Thyroid gland (tissue), 4 donors: ENCODE results near the gene RAD18. TPM values are rescaled to one million over a fixed set of nuclear protein-coding genes. Genes with fewer than 3 reads are reported as not detected.

Experiments used
- DNase-seq, 2 donors: peaks; one replicate each; pipeline ENCODE4 v3.0.0-alpha.2; 2019
- H3K27ac ChIP-seq, 3 donors: fragments of 200-600 bp; sonication (generic); 1 replicate in 2 of 3; 2 replicates in 1 of 3; pipeline ENCODE4 v1.5.1; 2016 to 2019; ENCODE audit warnings: mild to moderate bottlenecking in 1 of 3, moderate library complexity in 1 of 3
- H3K27me3 ChIP-seq: fragments of 200-600 bp; sonication (generic); one replicate; pipeline ENCODE4 v1.5.1; 2019
- H3K36me3 ChIP-seq, 2 donors: fragments of 200-600 bp; sonication (generic); one replicate each; pipeline ENCODE4 v1.5.1; 2016 to 2019
- H3K4me1 ChIP-seq, 2 donors: fragments of 200-600 bp; sonication (generic); one replicate each; pipeline ENCODE4 v1.5.1; 2017 to 2019
- H3K4me3 ChIP-seq, 3 donors: fragments of 200-600 bp; sonication (generic); replicated peaks in 1 of 3; 1 replicate in 2 of 3; 2 replicates in 1 of 3; pipeline ENCODE4 v1.5.1; 2016; ENCODE audit warnings: mild to moderate bottlenecking in 1 of 3
- H3K9me3 ChIP-seq: fragments of 200-600 bp; sonication (generic); one replicate; pipeline ENCODE4 v1.5.1; 2017
- CTCF ChIP-seq, 6 experiments: fragments of 200-600 bp in 3 of 6; fragments of 450-650 bp in 3 of 6; sonication (generic) in 3 of 6; IDR thresholded peaks; one replicate each; pipeline ENCODE4 v1.5.1; 2016 to 2019; ENCODE audit warnings: antibody characterized with exemption in 6 of 6, mild to moderate bottlenecking in 2 of 6, inconsistent platforms in 1 of 6, moderate library complexity in 1 of 6
- POLR2A ChIP-seq, 2 donors: fragments of 450-650 bp; IDR thresholded peaks; one replicate each; pipeline ENCODE4 v1.6.1; 2017; ENCODE audit warnings: antibody characterized with exemption in 2 of 2, mild to moderate bottlenecking in 2 of 2, moderate library complexity in 1 of 2
- WGBS, 2 donors: methylation state at CpG; one replicate each; pipeline ENCODE4 v1.1.5; 2017; 5-methylcytosine and 5-hydroxymethylcytosine counted together
- intact Hi-C: fragments of 100-400 bp; cut with DNase I; formaldehyde crosslinking; loops from one replicate; pipeline ENCODE4 v1.15.1; 2023
- total RNA-seq, 4 donors: library from RNA; depleted of rRNA; stranded (reverse); fragments of >200 nt; gene quantifications; one replicate each; pipeline ENCODE4 v1.2.3, GENCODE V29; 2016

RAD18 gene
- total RNA-seq, 4 donors from 2014 or later = 9.6 to 18.4 (median 10.5) TPM

DNA sequence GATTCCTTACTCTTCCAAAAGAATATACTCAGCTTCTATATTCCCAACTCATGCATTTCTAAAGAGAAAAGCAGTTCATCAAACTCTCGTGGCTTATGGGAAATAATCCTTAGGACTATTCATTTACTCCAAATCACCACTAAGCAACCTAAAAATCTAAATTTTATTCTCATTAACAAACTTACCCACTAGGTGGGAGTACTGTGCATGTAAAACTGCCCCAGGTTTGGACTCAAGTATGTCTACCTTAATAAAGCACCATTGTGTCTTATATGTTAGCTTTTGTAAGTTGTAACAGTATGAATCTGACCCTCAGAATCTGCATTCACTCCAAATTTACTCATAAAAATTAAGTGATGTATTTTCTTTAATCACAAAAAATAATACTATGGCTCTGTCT lies 25.3 kb downstream of the RAD18 start:
- TF ChIP-seq CTCF (IDR thresholded peaks at IDR 0.05) (peak in 1 of 6 experiments; percentile 14), POLR2A (IDR thresholded peaks at IDR 0.05) (no peak)
- H3K27me3 ChIP-seq = no peaks in the 10 kb centered on the region
- H3K9me3 ChIP-seq = no peaks in the 10 kb centered on the region
- no peak overlapping the region for H3K27ac ChIP-seq
- intact Hi-C loops = no loop called here
- peaks cover 0 to 7% of the 10 kb centered on the region in 2 donors for H3K36me3 ChIP-seq
- WGBS, 2 donors = 79 to 80% methylated on average over 1 of the region's 1 CpG
- no peak overlapping the region for H3K4me3 ChIP-seq
- DNase-seq = no peak
- H3K4me1 ChIP-seq = no peaks in the 10 kb centered on the region

- intact Hi-C loops = no loop called here
Measured at GRCh38 chr3:8937064-8938020, 25.9 kb downstream of the RAD18 start.

GRCh38 chr3:8932507-8932906 lies 30.8 kb downstream of the RAD18 start:
- H3K27me3 ChIP-seq = no peaks in the 10 kb centered on the region
- no peaks in the 10 kb centered on the region for H3K36me3 ChIP-seq
- H3K4me3 ChIP-seq = no peak overlapping the region
- no peaks in the 10 kb centered on the region for H3K9me3 ChIP-seq
- DNase-seq = no peak
- H3K4me1 ChIP-seq = no peaks in the 10 kb centered on the region
- 90 to 93% methylated on average over 2 of the region's 2 CpGs for WGBS, 2 donors
- H3K27ac ChIP-seq = no peak overlapping the region
- intact Hi-C loops = no loop called here
- no peak for TF ChIP-seq POLR2A (IDR thresholded peaks at IDR 0.05)
- TF ChIP-seq CTCF (IDR thresholded peaks at IDR 0.05) = no peak

More at GRCh38 chr3:8937064-8938020, 25.9 kb downstream of the RAD18 start:
- peaks cover 0 to 7% of the 10 kb centered on the region in 2 donors for H3K36me3 ChIP-seq
- 78 to 81% methylated on average over 6 of the region's 6 CpGs for WGBS, 2 donors
- H3K9me3 ChIP-seq = no peaks in the 10 kb centered on the region
- H3K4me1 ChIP-seq = no peaks in the 10 kb centered on the region
- H3K27ac ChIP-seq = no peak overlapping the region
- DNase-seq = no peak
- no peak overlapping the region for H3K4me3 ChIP-seq
- H3K27me3 ChIP-seq = no peaks in the 10 kb centered on the region
- no peak for TF ChIP-seq CTCF (IDR thresholded peaks at IDR 0.05)
- no peak for TF ChIP-seq POLR2A (IDR thresholded peaks at IDR 0.05)

GRCh38 chr3:8931342-8931741 lies 31.9 kb downstream of the RAD18 start:
- Histone ChIP-seq H3K27me3 (no peaks in the 10 kb centered on the region), H3K9me3 (no peaks in the 10 kb centered on the region), H3K4me3 (no peak overlapping the region), H3K36me3 (no peaks in the 10 kb centered on the region), H3K4me1 (no peaks in the 10 kb centered on the region), H3K27ac (no peak overlapping the region)
- DNase-seq = no peak
- intact Hi-C loops = no loop called here
- WGBS, 2 donors = 93 to 97% methylated on average over 3 of the region's 3 CpGs
- TF ChIP-seq POLR2A (IDR thresholded peaks at IDR 0.05) (no peak), CTCF (IDR thresholded peaks at IDR 0.05) (no peak)

- DNase-seq = no peak
- intact Hi-C loops = no loop called here
- WGBS, 2 donors = 75 to 84% methylated on average over 4 of the region's 4 CpGs
- Histone ChIP-seq H3K27me3 (no peaks in the 10 kb centered on the region), H3K4me3 (no peak overlapping the region), H3K9me3 (no peaks in the 10 kb centered on the region), H3K4me1 (no peaks in the 10 kb centered on the region), H3K36me3 (no peaks in the 10 kb centered on the region), H3K27ac (no peak overlapping the region)
- no peak for TF ChIP-seq CTCF (IDR thresholded peaks at IDR 0.05)
- no peak for TF ChIP-seq POLR2A (IDR thresholded peaks at IDR 0.05)
Measured at GRCh38 chr3:8929860-8930259, 33.4 kb downstream of the RAD18 start.
